Keratinocyte (primary cell): ENCODE measurements around the gene GNL3. TPM values are rescaled to one million over a fixed set of nuclear protein-coding genes. Genes with fewer than 3 reads are reported as not detected.

ENCODE experiments used
- DNase-seq: peaks from one replicate; pipeline ENCODE4 v3.0.0-alpha.2; 2011; ENCODE audit warnings: low read depth, missing footprints, low spot score
- FAIRE-seq: peaks from 2 replicates; lab custom pipeline; 2011; peaks lifted over from hg19 to GRCh38; lab: Jason Lieb, UNC
- H2AFZ ChIP-seq: 2 replicates; pipeline ENCODE4 v1.6.0; 2012; ENCODE audit warnings: low read length, control low read depth, inconsistent platforms; ENCODE audit not compliant: control insufficient read depth
- H3K27ac ChIP-seq: 2 replicates; pipeline ENCODE4 v1.5.1; 2011; ENCODE audit warnings: low read length; ENCODE audit not compliant: control insufficient read depth, insufficient read depth
- H3K27me3 ChIP-seq: 3 replicates; pipeline ENCODE4 v1.6.0; 2011; ENCODE audit warnings: low read length; ENCODE audit not compliant: control insufficient read depth, insufficient read depth; ENCODE audit errors: extremely low read depth
- H3K36me3 ChIP-seq, 2 experiments: 2 replicates in 1 of 2; 3 replicates in 1 of 2; pipeline ENCODE4 v1.5.1; 2011; ENCODE audit warnings: low read length in 2 of 2, mild to moderate bottlenecking in 1 of 2; ENCODE audit not compliant: control insufficient read depth in 2 of 2, insufficient read depth in 2 of 2; ENCODE audit errors: extremely low read depth in 1 of 2
- H3K4me1 ChIP-seq: 3 replicates; pipeline ENCODE4 v1.5.1; 2011; ENCODE audit warnings: low read length; ENCODE audit not compliant: control insufficient read depth, insufficient read depth; ENCODE audit errors: extremely low read depth
- H3K4me2 ChIP-seq: 3 replicates; pipeline ENCODE4 v1.6.0; 2011; ENCODE audit warnings: low read depth, low read length; ENCODE audit not compliant: control insufficient read depth, insufficient read depth; ENCODE audit errors: extremely low read depth
- H3K4me3 ChIP-seq, 3 experiments: fragments of 200-600 bp in 1 of 3; sonication (generic) in 1 of 3; 2 replicates in 2 of 3; 3 replicates in 1 of 3; pipeline ENCODE4 v1.5.1; 2011 to 2016; ENCODE audit warnings: low read length in 3 of 3, mild to moderate bottlenecking in 3 of 3, control low read depth in 2 of 3, inconsistent platforms in 1 of 3, low read depth in 1 of 3, mixed read lengths in 1 of 3, mixed run types in 1 of 3, moderate library complexity in 1 of 3; ENCODE audit not compliant: control insufficient read depth in 2 of 3, insufficient read depth in 2 of 3; ENCODE audit errors: extremely low read depth in 1 of 3
- H3K79me2 ChIP-seq: 2 replicates; pipeline ENCODE4 v1.6.0; 2012; ENCODE audit warnings: low read length; ENCODE audit not compliant: control insufficient read depth, insufficient read depth
- H3K9ac ChIP-seq: 3 replicates; pipeline ENCODE4 v1.6.0; 2011; ENCODE audit warnings: low read length; ENCODE audit not compliant: control insufficient read depth, insufficient read depth; ENCODE audit errors: extremely low read depth
- H3K9me1 ChIP-seq: 3 replicates; pipeline ENCODE4 v1.6.0; 2011; ENCODE audit warnings: low read length; ENCODE audit not compliant: control insufficient read depth, insufficient read depth; ENCODE audit errors: extremely low read depth
- H3K9me3 ChIP-seq: 2 replicates; pipeline ENCODE4 v1.5.1; 2012; ENCODE audit warnings: low read depth, low read length; ENCODE audit not compliant: control insufficient read depth
- H4K20me1 ChIP-seq: 3 replicates; pipeline ENCODE4 v1.6.0; 2011; ENCODE audit warnings: low read length; ENCODE audit not compliant: control insufficient read depth, insufficient read depth; ENCODE audit errors: extremely low read depth
- CTCF ChIP-seq, 3 experiments: IDR thresholded peaks in 1 of 3; conservative IDR thresholded peaks in 1 of 3; optimal IDR thresholded peaks in 1 of 3; 2 replicates in 2 of 3; 3 replicates in 1 of 3; pipeline versions ENCODE3 to v1.5.1; 2011; ENCODE audit warnings: low read length in 3 of 3, mild to moderate bottlenecking in 3 of 3, moderate library complexity in 2 of 3, control low read depth in 1 of 3, inconsistent platforms in 1 of 3; ENCODE audit not compliant: insufficient read depth in 2 of 3; ENCODE audit errors: extremely low read depth in 1 of 3
- EZH2 ChIP-seq: IDR thresholded peaks from one replicate; pipeline ENCODE4 v1.6.1; 2012; ENCODE audit warnings: inconsistent platforms, mild to moderate bottlenecking, low read length, moderate library complexity
- dilution Hi-C: fragments of 300-500 bp; cut with MboI; formaldehyde crosslinking; loops from one replicate; pipeline ENCODE4 v1.7.0; 2020; ENCODE audit warnings: low sequenced_read_pairs; ENCODE audit not compliant: extremely low pct_ligation_motif_present
- polyA plus RNA-seq, 5 experiments: library from polyadenylated mRNA; depleted of rRNA in 3 of 5; stranded (reverse) in 3 of 5; stranded (forward) in 1 of 5; unstranded in 1 of 5; fragments of >200 nt; gene quantifications; 1 replicate in 1 of 5; 2 replicates in 3 of 5; 3 replicates in 1 of 5; pipeline versions ENCODE4 v1.2.1 to v1.2.3, GENCODE V29; 2011 to 2012; ENCODE audit warnings: missing spikeins in 2 of 5, low read depth in 1 of 5, low replicate concordance in 1 of 5

Gene GNL3
- polyA plus RNA-seq, 1 donor (not counting 4 experiments of a cell fraction or from before 2014, with no cell fraction given): 128 TPM

- Histone ChIP-seq H3K36me3 (peaks cover 0 to 7% of the 10 kb centered on the region in 2 experiments), H3K4me3 (no peak overlapping the region), H3K9me3 (no peaks in the 10 kb centered on the region), H3K9me1 (no peaks in the 10 kb centered on the region), H3K4me2 (no peak overlapping the region), H3K9ac (no peak overlapping the region), H3K4me1 (no peaks in the 10 kb centered on the region), H3K79me2 (no peaks in the 10 kb centered on the region), H3K27ac (no peak overlapping the region), H4K20me1 (no peaks in the 10 kb centered on the region), H2AFZ (no peak overlapping the region), H3K27me3 (no peaks in the 10 kb centered on the region)
- dilution Hi-C loops: no loop called here
- TF ChIP-seq EZH2 (no peak), CTCF (optimal IDR thresholded peaks at IDR 0.05 in 1 of 3, IDR thresholded peaks at IDR 0.05 in 1 of 3, conservative IDR thresholded peaks at IDR 0.05 in 1 of 3; ENCODE audit: extremely low read depth in 1 of 3, insufficient read depth in 2 of 3, low read length in 3 of 3) (no peak)
- DNase-seq: no peak
- no peak for FAIRE-seq
Measured at GRCh38 chr3:52721002-52721729, 35.3 kb downstream of the GNL3 start.

GRCh38 chr3:52721730-52722008 is 35.8 kb downstream of the GNL3 start:
- Histone ChIP-seq H3K27ac (no peak overlapping the region), H3K9me1 (no peaks in the 10 kb centered on the region), H4K20me1 (no peaks in the 10 kb centered on the region), H3K9ac (no peak overlapping the region), H2AFZ (no peak overlapping the region), H3K27me3 (no peaks in the 10 kb centered on the region), H3K79me2 (no peaks in the 10 kb centered on the region), H3K4me2 (no peak overlapping the region), H3K4me3 (no peak overlapping the region), H3K9me3 (no peaks in the 10 kb centered on the region), H3K4me1 (no peaks in the 10 kb centered on the region), H3K36me3 (peaks cover 0 to 7% of the 10 kb centered on the region in 2 experiments)
- FAIRE-seq (no peak), DNase-seq (no peak)
- dilution Hi-C loops: no loop called here
- TF ChIP-seq CTCF (optimal IDR thresholded peaks at IDR 0.05 in 1 of 3, IDR thresholded peaks at IDR 0.05 in 1 of 3, conservative IDR thresholded peaks at IDR 0.05 in 1 of 3; ENCODE audit: extremely low read depth in 1 of 3, insufficient read depth in 2 of 3, low read length in 3 of 3): no peak
- TF ChIP-seq EZH2: no peak
